ENCODE results near the gene RPS8.
A peak's percentile ranks its signal among the peaks of the same experiment; 100 is the strongest.
"Not testable (repeated sequence)": the region's sequence is repeated elsewhere in the genome, so short reads cannot be mapped to it uniquely, and the experiment has no call there.

Gene RPS8

DNA sequence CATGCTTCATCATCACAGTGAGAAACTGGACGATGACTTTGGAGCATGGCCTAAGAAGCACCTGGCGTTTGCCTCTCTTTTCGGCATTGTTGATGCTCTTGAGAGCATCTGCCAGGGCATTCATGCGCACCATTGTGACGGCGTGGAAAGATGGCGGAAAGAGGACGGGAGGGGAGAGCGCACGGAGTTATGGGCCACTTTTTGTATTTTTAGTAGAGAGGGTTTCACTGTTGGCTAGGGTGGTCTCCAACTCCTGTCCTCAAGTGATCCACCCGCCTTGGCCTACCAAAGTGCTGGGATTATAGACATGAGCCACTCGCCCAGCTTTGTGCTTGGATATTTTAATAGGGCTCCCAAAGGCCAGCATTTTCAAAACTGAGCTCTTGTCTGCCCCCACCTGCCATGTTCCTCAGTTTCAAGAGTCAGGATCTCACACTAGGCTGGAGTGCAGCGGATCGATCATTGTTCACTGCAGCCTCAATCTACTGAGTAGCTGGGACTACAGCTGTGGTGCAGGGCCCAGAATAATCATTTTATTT lies 5.3 kb downstream of the RPS8 start:
- DNase-seq (ENCODE audit: extremely low read depth in 1 of 2, low read depth in 1 of 2) = no peak

DNA sequence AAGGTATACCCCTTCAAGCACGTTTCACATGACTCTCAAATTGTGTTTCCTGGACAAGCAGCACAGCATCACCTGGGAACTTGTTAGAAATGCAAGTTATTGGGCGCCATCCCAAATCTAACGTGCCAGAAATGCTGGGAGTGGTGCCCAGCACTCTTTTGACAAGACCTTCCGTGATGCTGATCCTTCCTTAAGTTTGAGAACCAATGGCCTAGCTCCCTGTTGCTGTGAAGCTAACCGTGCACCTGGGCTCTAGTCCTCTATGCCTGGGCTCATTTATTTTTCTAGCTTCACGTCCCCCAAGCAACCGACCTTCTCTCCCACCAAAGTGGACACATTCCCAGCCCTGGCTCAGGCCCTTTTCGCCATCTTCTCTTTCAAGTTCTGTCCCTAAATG lies 8.4 kb downstream of the RPS8 start:
- DNase-seq (ENCODE audit: extremely low read depth in 1 of 2, low read depth in 1 of 2) = no peak

DNA sequence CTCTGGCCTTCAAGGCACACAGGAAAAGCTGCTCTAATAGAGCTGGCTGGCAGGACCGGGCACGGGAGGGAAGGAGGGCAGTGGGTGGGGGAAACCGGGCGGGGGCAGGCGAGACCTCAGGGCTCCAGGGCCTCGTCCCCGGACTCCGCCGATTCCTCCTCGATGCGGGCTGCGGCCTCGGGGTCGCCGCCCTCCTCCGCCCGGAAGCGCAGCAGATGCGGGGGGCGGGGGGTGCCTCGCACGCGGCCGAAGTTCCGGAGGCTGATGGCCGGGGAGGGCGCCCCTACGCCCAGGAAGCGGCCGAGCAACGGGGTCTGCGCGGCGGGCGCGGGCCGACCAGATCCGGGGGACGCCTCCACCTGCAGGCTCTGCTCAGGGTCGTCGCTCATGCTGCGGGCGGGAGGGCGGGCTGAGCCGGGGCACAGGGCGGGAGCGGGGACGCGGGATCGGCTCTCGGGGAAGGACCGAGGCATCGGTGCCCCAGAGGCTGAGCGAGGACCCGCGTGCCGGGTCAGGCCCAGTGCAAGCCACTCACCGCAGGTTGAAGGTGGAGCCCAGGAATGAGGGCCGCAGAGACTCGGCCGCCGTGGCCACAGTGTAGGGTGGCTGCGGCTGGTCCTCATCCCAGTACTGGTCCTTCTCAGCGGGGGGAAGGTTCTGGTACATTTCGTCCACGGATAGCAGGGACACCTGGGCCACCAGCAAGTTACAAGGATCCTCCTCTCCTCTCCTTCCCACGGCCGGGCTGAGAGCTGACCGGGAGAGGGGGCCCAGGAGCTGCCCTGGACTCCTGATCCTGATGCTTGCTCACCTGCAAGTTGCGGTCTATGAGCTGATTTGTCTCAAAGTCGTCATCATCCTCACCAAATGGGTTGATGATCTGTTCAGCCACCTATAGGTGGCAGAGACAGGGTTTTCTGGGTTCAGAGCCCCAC lies 9.0 kb downstream of the RPS8 start:
- DNase-seq (ENCODE audit: extremely low read depth in 1 of 2, low read depth in 1 of 2) = no peak

DNA sequence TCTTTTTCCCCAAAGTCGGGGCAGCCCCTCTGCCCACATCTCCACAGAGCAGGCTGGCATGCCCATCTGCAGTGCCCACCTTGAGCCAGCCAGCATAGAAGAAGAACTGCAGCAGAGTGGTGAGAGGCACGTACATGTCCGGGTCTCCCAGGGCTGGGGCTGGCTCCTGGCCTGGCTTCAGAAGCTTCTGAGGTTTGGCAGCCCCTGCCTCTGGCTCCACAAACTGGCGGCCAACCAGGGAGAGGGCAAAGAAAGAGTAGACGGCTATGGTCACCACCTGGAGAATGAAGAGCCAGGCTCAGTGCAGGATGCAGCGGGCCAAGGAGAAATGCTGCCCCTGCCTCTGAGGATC lies 9.7 kb downstream of the RPS8 start:
- DNase-seq (ENCODE audit: extremely low read depth in 1 of 2, low read depth in 1 of 2) = no peak

DNA sequence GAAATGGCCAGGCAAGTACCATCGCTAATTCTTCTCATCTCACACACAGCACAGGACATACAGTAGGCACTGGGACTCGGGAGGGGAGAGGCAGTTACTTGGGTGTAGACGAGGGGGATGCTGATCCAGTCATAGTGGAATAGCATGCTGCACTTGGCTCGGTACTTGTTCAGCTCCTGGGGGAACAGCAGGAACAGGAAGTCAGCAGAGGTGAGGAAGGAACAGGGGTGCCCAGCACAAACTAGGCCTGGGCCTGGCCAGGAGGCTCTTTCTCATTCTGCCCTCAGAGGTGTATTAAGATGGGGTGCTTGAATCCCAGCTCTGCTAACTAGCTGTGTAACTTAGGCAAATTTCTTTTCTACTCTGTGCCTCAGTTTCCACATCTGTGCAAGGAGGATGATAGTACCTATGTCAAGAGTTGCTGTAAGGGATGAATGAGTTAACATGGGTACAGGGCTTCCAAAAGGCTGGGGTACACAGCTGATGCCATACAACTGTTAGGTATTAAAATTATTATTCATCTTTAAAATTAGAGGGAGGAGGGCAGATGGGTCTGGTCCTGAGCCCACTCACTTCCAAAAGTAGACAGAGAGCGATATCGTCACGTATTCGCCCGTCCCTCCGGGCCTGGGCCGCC lies 10.3 kb downstream of the RPS8 start:
- DNase-seq (ENCODE audit: extremely low read depth in 1 of 2, low read depth in 1 of 2) = no peak

DNA sequence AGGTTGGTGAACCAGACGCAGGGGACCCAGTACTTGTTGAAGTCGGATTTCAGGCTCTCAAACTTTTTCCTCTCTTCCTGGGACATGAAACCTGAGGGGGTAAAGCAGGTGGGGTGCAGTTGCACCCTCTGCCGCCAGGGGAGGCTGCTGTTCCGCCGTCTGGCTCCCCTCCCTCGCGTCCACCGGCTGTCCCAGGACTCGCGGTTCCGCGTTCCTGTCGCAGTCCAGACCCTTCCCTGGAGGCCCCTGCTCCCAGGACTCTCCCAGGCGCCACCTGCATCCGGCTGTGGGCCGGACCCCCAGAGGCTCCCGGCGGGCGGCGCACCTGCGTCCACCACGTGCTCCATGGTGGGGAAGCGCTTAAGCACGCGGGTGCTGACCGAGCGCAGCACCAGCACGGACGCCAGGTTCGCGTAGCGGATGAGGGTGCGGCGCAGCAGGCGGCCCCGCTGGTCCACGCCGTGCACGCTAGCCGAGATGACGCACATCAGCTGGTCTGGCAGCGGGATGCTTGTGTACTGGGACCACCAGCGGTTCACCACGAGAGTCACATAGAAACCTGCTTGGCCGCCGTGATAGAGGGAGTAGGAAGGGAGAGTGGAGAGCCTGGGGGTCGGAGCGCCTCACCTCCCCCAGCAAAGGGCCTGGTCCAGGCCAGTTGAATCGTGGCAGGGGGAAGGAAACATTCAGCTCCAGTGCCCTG lies 10.9 kb downstream of the RPS8 start:
- no peak for DNase-seq (ENCODE audit: extremely low read depth in 1 of 2, low read depth in 1 of 2)

DNA sequence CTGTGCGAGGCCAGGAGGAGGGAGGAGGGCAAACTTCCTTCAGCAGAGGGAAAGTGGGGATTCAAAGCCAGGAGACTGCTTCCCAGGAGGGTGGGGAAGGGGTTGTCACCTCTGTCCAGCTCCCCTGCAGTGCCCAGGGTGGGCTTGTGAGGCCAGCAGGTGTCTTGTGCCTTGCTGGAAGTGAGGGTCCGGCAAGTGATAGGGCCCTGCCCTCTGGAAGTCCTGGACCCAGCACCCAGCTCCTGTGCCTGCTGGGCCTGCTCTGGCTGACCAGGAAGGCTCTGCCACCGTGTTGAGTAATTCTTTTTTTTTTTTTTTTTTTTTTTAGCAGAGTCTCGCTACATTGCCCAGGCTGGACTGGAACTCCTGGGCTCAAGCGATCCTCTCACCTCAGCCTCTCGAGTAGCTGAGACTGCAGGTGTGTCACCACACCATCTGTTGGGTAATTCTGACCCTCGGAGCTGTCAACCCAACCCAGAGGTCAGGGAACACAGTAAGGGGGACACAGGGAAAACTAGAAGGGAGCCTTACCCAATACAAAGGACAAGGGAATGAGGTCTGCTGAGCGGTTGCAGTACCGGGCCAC lies 11.6 kb downstream of the RPS8 start:
- DNase-seq (ENCODE audit: extremely low read depth in 1 of 2, low read depth in 1 of 2) = no peak

DNA sequence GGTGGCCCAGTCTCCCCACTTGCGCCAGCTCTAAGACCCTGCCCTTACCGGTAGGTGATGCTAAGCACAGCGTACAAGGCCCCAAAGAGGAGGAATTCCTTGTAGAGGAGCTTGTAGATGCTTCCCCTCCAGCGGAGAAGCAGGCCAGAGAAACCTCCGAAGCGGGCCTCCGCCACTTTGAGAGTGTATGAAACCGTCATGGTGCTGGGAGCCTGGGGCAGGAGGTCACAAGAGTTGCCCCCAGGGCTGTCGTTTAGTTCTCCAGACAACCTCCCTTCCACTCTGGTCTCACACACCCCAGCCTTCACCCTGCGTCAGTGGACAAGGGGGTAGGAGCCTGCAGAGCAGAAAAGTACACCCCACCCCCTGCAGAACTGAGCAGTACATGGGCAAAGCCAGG lies 12.2 kb downstream of the RPS8 start:
- no peak for DNase-seq (ENCODE audit: extremely low read depth in 1 of 2, low read depth in 1 of 2)

DNA sequence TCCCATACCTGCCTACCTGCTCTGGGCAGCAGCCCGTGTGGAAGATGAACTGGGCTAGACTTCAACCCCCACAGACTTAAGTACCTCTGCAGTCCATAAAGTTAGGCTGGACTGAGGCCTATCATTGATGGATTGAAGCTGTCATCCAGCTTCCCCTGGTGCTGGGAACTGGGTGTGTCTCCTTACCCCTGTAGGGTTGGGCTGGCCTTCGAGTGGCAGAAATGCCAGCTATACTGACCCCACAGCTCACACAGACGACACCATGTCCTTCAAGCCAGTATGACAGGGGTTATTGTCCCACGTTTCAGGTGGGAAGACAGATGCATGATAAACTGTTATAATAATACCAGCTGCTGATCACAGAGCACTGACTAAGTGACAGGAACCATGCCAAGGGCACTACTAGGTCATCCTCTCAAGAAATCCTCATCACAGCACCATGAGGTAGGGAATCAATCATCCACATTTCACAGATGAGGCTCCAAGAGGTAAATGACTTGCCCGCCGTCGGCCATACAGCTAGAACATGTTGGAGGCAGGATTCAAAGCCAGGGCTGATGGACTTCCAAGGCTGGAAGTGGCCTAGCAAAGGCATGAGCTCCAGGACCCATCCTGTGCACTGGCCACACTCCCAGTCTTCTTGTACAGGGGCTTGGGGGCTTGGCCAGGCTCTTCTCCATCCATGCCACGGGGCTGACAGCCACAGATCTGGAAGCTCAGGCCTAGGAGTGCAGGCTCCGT lies 12.9 kb downstream of the RPS8 start, which contains the start of gene BEST4:
Gene BEST4, minus strand, starts transcription at position 51 of the 741 bp plus-strand sequence. CDS start 465 bp downstream, outside the sequence.
- DNase-seq (ENCODE audit: extremely low read depth in 1 of 2, low read depth in 1 of 2) = no peak

DNA sequence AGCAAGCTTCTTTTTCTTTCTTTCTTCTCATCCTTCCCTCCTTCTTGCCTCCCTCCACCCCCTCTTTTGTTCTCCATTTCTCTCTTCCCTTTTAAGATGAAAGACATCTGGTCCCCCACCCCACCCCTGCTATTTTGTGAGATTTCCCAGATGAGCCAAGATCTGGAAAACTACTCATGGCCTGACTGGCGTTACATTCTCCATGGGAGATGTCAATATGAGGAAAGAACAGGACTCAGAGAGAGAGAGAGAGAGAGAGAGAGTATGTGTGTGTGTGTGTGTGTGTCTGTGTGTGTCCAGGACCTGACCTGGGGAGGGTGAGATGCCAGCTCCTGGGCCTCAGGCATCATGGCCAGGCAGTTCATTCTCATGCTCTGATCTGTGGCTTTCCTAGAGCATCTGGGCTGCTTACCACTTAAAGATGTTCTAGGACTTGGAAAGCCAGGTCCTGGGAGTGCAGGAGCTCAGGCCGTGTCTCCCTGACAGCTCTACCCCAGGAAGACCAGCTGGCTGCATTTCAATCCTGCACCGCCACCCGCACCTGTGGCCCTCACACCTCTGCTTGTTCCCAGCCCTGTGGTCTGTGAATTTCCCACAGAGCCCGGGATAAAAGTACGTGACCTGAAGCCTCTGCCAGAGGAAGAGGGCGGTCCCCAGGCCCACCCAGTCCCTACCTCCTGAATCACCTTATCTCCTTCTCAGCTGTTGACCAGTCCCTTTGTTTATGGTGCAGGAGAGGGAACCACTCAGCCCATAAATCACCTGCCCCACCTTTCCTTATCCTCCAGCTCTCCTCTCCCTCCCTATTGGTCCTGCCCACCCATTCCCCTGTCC lies 15.8 kb downstream of the RPS8 start:
- DNase-seq (ENCODE audit: extremely low read depth in 1 of 2, low read depth in 1 of 2) = no peak

DNA sequence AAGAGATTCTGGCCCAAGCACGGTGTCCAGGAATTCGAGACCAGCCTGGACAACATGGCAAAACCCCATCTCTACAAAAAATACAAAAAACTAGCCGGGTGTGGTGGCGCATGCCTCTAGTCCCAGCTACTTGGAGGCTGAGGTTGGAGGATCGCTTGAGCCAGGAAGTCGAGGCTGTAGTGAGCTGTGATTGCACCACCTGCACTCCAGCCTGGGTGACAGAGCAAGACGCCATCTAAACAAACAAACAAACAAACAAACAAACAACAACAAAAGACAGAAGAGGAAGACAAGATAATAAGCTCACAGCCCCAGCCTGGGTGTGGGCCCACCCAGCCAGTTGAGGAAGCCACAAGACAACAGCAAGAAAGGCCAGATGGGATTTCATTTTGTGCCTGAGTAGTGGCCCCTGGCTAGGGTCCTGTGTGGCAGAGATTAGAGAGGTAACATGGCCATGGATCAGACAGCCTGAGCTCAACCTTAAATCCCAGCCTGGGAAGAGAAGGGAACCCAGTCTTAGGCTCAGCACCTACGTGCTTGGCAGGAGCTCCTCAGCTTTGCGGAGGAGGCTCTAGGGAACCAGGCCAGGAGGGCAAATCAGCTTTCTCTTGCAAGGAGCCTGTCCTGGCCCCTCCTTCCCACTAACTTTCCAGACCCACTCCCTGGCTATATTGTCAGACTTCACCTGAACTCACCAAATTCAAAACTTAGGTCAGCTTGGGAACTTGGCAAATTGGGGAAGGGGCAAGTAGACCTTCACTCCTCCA lies 17.6 kb downstream of the RPS8 start:
- no peak for DNase-seq (ENCODE audit: extremely low read depth in 1 of 2, low read depth in 1 of 2)

DNA sequence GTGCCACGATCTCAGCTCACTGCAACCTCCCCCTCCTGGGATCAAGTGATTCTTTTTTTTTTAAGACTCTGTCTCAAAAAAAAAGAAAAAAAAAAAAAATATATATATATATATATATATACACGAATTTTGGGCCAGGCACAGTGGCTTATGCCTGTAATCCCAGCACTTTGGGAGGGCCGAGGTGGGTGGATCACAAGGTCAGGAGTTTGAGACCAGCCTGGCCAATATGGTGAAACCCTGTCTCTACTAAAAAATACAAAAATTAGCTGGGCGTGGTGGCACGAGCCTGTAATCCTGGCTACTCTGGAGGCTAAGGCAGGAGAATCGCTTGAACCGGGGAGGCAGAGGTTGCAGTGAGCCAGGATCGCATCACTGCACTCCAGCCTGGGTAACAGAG lies 22.5 kb downstream of the RPS8 start:
- not testable (repeated sequence) for DNase-seq (ENCODE audit: extremely low read depth in 1 of 2, low read depth in 1 of 2)

DNA sequence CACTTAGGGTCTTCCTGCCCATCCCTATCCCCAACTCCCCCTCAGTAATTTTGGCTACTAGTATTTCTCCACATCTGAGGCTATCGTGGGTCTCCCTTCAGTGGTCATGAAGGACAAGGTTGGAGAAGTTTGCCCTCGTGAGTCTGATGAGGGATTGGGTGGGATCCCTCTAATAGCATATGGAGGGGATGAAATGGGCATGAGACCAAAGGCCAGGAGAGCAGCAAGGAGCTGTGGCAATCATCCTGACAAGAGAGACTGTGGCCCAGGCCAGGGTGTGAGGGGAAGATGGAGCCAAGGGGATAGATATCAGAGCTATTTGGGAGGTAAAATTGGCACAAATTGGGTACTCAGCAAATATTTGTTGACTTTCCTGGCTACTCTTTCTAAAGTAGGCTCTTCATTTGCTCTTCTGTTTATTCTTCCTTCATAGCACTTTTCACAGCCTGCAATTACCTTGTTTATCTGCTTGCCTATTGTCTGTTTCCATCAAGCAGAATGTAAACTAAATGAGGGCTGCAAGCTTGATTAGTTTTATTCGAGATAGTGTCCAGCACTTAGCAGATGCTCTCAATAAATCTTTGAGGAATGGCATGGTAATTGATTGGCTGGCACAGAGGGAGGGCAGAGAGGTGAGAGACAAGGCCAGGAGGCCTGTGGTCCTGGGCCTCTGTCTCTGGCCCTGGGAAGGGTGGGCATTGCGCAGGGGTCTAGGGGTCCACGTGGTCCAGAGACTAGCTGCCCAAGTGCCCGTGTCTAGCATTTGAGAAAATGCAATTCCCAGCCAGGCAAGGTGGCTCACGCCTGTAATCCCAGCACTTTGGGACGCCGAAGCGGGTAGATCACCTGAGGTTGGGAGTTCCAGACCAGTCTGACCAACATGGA lies 23.4 kb downstream of the RPS8 start:
- DNase-seq (ENCODE audit: extremely low read depth in 1 of 2, low read depth in 1 of 2) = no peak

DNA sequence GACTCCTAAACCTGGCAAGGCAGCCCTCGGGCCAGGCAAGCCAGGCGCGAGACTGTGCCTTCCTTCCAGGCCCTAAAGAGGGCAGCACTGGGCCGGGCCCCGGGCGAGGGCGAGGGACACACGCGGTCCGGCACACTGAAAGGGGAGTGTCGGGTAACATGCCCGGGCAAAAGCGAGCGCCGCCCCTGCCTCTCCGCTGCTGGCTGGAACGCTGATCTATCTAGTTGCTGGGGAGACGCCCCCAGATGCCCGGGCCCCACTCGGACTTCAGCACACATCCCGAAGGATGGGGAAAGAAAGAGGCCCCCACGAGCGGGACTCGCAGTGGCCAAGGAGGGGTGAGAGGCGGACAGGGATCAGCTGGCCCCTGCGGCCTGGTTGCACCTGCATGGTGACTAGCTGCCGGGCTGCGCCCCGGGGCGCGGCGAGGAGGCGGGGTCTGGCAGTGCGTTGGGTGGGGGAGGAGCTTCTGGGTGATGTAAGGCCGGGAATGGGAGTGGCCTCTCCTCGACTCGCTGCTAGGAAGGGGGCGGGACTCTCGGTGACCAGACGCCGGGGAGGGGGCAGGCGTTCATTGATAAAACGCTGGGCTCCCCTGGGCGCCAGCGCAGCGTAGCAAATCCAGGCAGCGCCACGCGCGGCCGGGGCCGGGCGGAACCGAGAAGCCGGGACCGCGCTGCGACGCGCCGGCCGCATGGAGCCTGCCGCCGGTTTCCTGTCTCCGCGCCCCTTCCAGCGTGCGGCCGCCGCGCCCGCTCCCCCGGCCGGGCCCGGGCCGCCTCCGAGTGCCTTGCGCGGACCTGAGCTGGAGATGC lies 24.6 kb downstream of the RPS8 start, which contains the start of gene PLK3:
Gene PLK3, plus strand, starts transcription at position 608 of the 815 bp plus-strand sequence. Its CDS starts 87 bp downstream, at position 695.
- peak; percentile 95 to 97 for DNase-seq (ENCODE audit: extremely low read depth in 1 of 2, low read depth in 1 of 2)

DNA sequence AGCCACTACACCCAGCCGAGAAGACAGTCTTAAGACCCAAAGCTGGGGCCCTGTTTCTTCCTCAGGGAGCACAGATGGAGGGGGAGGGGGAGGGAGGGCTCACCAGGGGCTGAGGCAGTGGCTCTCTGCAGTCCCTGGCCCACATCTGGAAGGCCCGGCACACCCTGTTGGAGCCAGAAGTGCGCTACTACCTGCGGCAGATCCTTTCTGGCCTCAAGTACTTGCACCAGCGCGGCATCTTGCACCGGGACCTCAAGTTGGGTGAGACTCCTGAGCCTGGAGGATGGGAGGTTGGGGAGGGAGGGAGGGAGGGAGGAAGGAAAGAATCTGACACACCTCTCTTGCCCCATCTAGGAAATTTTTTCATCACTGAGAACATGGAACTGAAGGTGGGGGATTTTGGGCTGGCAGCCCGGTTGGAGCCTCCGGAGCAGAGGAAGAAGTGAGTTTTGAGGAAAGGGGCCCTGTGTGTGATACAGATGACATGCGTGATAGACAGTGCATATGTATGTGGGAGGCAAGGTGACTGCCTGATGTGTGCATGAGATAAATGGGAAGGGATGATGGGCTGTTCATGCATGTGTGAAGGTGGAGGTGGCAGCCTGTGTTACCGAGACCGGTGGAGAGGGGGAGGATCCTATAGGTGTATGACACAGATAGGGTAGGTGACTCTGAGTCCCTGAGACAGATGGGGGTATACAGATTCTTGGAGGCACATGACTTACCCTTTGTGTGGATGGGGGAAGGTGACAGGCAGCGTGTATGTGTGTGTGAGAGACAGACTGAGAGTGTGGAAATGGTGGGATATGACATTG lies 26.4 kb downstream of the RPS8 start:
- DNase-seq (ENCODE audit: extremely low read depth in 1 of 2, low read depth in 1 of 2) = no peak

All from stimulated activated CD8-positive, alpha-beta memory T cell treated with anti-CD3 and anti-CD28 coated beads, Interleukin-7, amount 100 ng/mL, for 48 hours (primary cell).